DOHH2 (cell line): ENCODE results near the gene FAM83E.

ENCODE experiments used
- H3F3A ChIP-seq: fragments of 200-600 bp; sonication (generic), shearing (Covaris generic); 2 replicates; pipeline ENCODE4 v1.6.0; 2016; ENCODE audit warnings: antibody characterized with exemption, mild to moderate bottlenecking; ENCODE audit not compliant: control insufficient read depth, insufficient read depth
- H3K27ac ChIP-seq: fragments of 200-600 bp; sonication (generic); 2 replicates; pipeline ENCODE4 v1.5.1; 2014; ENCODE audit warnings: low read depth, mild to moderate bottlenecking, low read length, moderate library complexity
- H3K27me3 ChIP-seq: fragments of 200-600 bp; sonication (generic); 2 replicates; pipeline ENCODE4 v1.6.1; 2014; ENCODE audit warnings: mild to moderate bottlenecking, low read length, mixed read lengths; ENCODE audit not compliant: control insufficient read depth
- H3K36me3 ChIP-seq: fragments of 200-600 bp; sonication (generic); 2 replicates; pipeline ENCODE4 v1.6.1; 2014; ENCODE audit warnings: mild to moderate bottlenecking, low read length, moderate library complexity, mixed read lengths; ENCODE audit not compliant: control insufficient read depth
- H3K4me1 ChIP-seq: fragments of 200-600 bp; sonication (generic); 2 replicates; pipeline ENCODE4 v1.6.1; 2014; ENCODE audit warnings: mild to moderate bottlenecking, low read length, mixed read lengths; ENCODE audit not compliant: control insufficient read depth
- H3K4me2 ChIP-seq: fragments of 200-600 bp; sonication (generic); 2 replicates; pipeline ENCODE4 v1.6.0; 2014; ENCODE audit warnings: mild to moderate bottlenecking, low read length, moderate library complexity
- H3K4me3 ChIP-seq: fragments of 200-600 bp; sonication (generic); 2 replicates; pipeline ENCODE4 v1.5.1; 2014; ENCODE audit warnings: mild to moderate bottlenecking, low read length, mixed read lengths
- H3K79me2 ChIP-seq: fragments of 200-600 bp; sonication (generic); 2 replicates; pipeline ENCODE4 v1.6.1; 2014; ENCODE audit warnings: mild to moderate bottlenecking, low read length, mixed read lengths; ENCODE audit not compliant: control insufficient read depth
- H3K9me2 ChIP-seq: fragments of 200-600 bp; sonication (generic); replicated peaks from 2 replicates; pipeline ENCODE4 v1.6.1; 2014; ENCODE audit warnings: mild to moderate bottlenecking, low read length, mixed read lengths; ENCODE audit not compliant: control insufficient read depth
- H3K9me3 ChIP-seq: fragments of 200-600 bp; sonication (generic); 2 replicates; pipeline ENCODE4 v1.6.1; 2014; ENCODE audit warnings: antibody characterized with exemption, low read length, mixed read lengths; ENCODE audit not compliant: control insufficient read depth, insufficient read depth
- H4K20me1 ChIP-seq: fragments of 200-600 bp; sonication (generic); 2 replicates; pipeline ENCODE4 v1.6.0; 2014; ENCODE audit warnings: low read depth, mild to moderate bottlenecking, antibody characterized with exemption, low read length, moderate library complexity; ENCODE audit not compliant: control insufficient read depth, insufficient read depth
- EZH2phosphoT487 ChIP-seq: fragments of 200-600 bp; sonication (generic); IDR thresholded peaks from 2 replicates; pipeline ENCODE4 v1.6.1; 2017; ENCODE audit warnings: borderline replicate concordance, mild to moderate bottlenecking, antibody characterized with exemption, low read length, moderate library complexity, mixed read lengths
- TF ChIP-seq, protein P1 (sequence below): fragments of 200-600 bp; sonication (generic); IDR thresholded peaks from one replicate; pipeline ENCODE4 v1.5.1; 2014; ENCODE audit warnings: antibody characterized with exemption, mild to moderate bottlenecking, low read depth, low read length; ENCODE audit not compliant: poor library complexity, severe bottlenecking

Gene FAM83E

GRCh38 chr19:48637948-48638830 lies 23.3 kb upstream of the FAM83E start:
- Histone ChIP-seq H3K79me2 (peaks cover 27% of the 10 kb centered on the region), H4K20me1 (no peaks in the 10 kb centered on the region), H3K27ac (peak overlapping the region; percentile 96), H3F3A (peaks cover 18% of the 10 kb centered on the region), H3K36me3 (peaks cover 8% of the 10 kb centered on the region; the same call in 1 of the 2 replicates), H3K4me3 (peak overlapping the region; percentile 78), H3K4me1 (peaks cover 51% of the 10 kb centered on the region), H3K9me2 (no peaks in the 10 kb centered on the region), H3K9me3 (no peaks in the 10 kb centered on the region), H3K4me2 (peak overlapping the region; percentile 92), H3K27me3 (no peaks in the 10 kb centered on the region)
- TF ChIP-seq, protein P1, sequence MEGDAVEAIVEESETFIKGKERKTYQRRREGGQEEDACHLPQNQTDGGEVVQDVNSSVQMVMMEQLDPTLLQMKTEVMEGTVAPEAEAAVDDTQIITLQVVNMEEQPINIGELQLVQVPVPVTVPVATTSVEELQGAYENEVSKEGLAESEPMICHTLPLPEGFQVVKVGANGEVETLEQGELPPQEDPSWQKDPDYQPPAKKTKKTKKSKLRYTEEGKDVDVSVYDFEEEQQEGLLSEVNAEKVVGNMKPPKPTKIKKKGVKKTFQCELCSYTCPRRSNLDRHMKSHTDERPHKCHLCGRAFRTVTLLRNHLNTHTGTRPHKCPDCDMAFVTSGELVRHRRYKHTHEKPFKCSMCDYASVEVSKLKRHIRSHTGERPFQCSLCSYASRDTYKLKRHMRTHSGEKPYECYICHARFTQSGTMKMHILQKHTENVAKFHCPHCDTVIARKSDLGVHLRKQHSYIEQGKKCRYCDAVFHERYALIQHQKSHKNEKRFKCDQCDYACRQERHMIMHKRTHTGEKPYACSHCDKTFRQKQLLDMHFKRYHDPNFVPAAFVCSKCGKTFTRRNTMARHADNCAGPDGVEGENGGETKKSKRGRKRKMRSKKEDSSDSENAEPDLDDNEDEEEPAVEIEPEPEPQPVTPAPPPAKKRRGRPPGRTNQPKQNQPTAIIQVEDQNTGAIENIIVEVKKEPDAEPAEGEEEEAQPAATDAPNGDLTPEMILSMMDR = peak; percentile 34
- TF ChIP-seq EZH2phosphoT487 = no peak

GRCh38 chr19:48637449-48637947 lies 22.6 kb upstream of the FAM83E start:
- no peaks in the 10 kb centered on the region for H3K27me3 ChIP-seq
- H3F3A ChIP-seq = peaks cover 22% of the 10 kb centered on the region
- no peak for TF ChIP-seq EZH2phosphoT487
- TF ChIP-seq, protein P1 = no peak
- H3K27ac ChIP-seq = peak overlapping the region; percentile 96
- peaks cover 27% of the 10 kb centered on the region for H3K79me2 ChIP-seq
- H3K36me3 ChIP-seq = peaks cover 15% of the 10 kb centered on the region
- no peaks in the 10 kb centered on the region for H4K20me1 ChIP-seq
- peaks cover 58% of the 10 kb centered on the region for H3K4me1 ChIP-seq
- peak overlapping the region; percentile 87 for H3K4me3 ChIP-seq
- H3K9me2 ChIP-seq = no peaks in the 10 kb centered on the region
- peak overlapping the region; percentile 93 for H3K4me2 ChIP-seq
- no peaks in the 10 kb centered on the region for H3K9me3 ChIP-seq

GRCh38 chr19:48636859-48637448 lies 22.1 kb upstream of the FAM83E start, which contains the start of gene DBP:
Gene DBP (minus strand): TSS chr19:48637379. CDS start chr19:48636994, 385 bp downstream.
- Histone ChIP-seq H3K36me3 (peaks cover 15% of the 10 kb centered on the region), H3K27ac (peak within 1 kb of the TSS; percentile 96), H3K4me1 (peaks cover 59% of the 10 kb centered on the region), H4K20me1 (no peaks in the 10 kb centered on the region), H3K4me2 (peak within 1 kb of the TSS; percentile 93), H3K27me3 (no peaks in the 10 kb centered on the region), H3F3A (peaks cover 22% of the 10 kb centered on the region), H3K79me2 (peaks cover 27% of the 10 kb centered on the region), H3K9me2 (no peaks in the 10 kb centered on the region), H3K4me3 (peak within 1 kb of the TSS; percentile 87), H3K9me3 (no peaks in the 10 kb centered on the region)
- TF ChIP-seq, protein P1 = peak; percentile 37
- no peak for TF ChIP-seq EZH2phosphoT487
